Uterus (tissue), 2 donors: ENCODE data around the gene ITGB1.

Source experiments
- POLR2A ChIP-seq, 2 donors: fragments of 450-650 bp; IDR thresholded peaks; one replicate each; pipeline ENCODE4 v1.6.1; 2016; ENCODE audit warnings: antibody characterized with exemption in 2 of 2, mild to moderate bottlenecking in 1 of 2, moderate library complexity in 1 of 2
- TF ChIP-seq, protein P1 (sequence below), 4 experiments: fragments of 200-600 bp in 2 of 4; fragments of 450-650 bp in 2 of 4; sonication (generic) in 2 of 4; IDR thresholded peaks; one replicate each; pipeline ENCODE4 v1.5.1; 2016 to 2019; ENCODE audit warnings: antibody characterized with exemption in 4 of 4, mild to moderate bottlenecking in 2 of 4, moderate library complexity in 1 of 4

DNA sequence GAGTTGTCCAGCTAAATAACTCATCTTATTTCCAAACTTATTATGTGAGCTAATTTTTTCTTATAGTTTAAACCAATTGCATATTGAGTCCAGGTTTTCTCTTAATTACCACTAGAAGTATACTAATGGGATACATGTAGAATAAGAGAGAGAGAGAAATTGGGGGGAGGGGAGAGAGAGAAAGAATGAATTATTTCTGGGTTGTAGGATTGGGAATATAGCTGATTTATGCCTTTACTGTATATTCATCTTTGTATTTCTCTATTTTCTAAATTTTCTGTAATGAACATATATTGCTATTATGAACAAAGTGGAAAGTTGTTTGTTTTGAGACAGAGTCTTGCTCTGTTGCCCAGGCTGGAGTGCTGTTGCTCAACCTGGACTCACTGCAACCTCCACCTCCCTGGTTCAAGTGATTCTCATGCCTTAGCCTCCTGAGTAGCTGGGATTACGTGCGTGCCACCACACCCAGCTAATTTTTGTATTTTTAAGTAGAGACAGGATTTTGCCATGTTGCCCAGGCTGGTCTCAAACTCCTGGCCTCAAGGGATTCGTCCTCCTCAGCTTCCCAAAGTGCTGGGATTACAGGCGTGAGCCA lies 26.1 kb upstream of the ITGB1 start:
- no peak for TF ChIP-seq POLR2A (IDR thresholded peaks at IDR 0.05)
- TF ChIP-seq, protein P1, sequence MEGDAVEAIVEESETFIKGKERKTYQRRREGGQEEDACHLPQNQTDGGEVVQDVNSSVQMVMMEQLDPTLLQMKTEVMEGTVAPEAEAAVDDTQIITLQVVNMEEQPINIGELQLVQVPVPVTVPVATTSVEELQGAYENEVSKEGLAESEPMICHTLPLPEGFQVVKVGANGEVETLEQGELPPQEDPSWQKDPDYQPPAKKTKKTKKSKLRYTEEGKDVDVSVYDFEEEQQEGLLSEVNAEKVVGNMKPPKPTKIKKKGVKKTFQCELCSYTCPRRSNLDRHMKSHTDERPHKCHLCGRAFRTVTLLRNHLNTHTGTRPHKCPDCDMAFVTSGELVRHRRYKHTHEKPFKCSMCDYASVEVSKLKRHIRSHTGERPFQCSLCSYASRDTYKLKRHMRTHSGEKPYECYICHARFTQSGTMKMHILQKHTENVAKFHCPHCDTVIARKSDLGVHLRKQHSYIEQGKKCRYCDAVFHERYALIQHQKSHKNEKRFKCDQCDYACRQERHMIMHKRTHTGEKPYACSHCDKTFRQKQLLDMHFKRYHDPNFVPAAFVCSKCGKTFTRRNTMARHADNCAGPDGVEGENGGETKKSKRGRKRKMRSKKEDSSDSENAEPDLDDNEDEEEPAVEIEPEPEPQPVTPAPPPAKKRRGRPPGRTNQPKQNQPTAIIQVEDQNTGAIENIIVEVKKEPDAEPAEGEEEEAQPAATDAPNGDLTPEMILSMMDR (IDR thresholded peaks at IDR 0.05) = no peak
